Right lobe of liver (tissue), 4 donors: ENCODE measurements around the gene PRB4.

ENCODE experiments used
- POLR2A ChIP-seq: fragments of 450-650 bp; IDR thresholded peaks from one replicate; pipeline ENCODE4 v1.6.1; 2017; ENCODE audit warnings: antibody characterized with exemption, mild to moderate bottlenecking
- TF ChIP-seq, protein P1 (sequence below), 4 donors: fragments of 200-600 bp in 3 of 4; fragments of 450-650 bp in 1 of 4; IDR thresholded peaks; one replicate each; pipeline versions ENCODE4 v1.5.1 to v1.8.0; 2016 to 2022; ENCODE audit warnings: antibody characterized with exemption in 4 of 4, mild to moderate bottlenecking in 2 of 4
- donor health status: DM: no; HTN: no; CAD: no.
- donor health status: DM: no; HTN: no; CAD: no.
- donor health status: DM: no; HTN: yes; CAD: no.

DNA sequence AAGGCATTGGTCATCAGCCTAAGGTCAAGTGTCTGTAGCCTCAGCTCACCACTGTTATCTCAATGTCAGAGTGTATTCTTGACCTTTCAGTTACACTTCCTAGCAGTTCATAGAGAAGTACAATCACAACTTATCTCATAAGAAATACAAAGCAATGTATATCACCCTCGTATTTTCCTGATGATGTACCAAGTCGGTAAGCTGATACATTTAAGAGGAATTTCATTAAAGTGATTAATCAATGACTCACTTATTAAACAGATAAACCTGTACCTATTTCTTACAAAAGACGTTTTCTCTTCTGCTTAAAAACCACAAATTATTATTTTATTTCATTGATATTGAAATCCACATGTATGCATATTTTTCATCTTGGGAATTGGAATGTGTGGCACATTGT lies 36.8 kb downstream of the PRB4 start:
- TF ChIP-seq, protein P1, sequence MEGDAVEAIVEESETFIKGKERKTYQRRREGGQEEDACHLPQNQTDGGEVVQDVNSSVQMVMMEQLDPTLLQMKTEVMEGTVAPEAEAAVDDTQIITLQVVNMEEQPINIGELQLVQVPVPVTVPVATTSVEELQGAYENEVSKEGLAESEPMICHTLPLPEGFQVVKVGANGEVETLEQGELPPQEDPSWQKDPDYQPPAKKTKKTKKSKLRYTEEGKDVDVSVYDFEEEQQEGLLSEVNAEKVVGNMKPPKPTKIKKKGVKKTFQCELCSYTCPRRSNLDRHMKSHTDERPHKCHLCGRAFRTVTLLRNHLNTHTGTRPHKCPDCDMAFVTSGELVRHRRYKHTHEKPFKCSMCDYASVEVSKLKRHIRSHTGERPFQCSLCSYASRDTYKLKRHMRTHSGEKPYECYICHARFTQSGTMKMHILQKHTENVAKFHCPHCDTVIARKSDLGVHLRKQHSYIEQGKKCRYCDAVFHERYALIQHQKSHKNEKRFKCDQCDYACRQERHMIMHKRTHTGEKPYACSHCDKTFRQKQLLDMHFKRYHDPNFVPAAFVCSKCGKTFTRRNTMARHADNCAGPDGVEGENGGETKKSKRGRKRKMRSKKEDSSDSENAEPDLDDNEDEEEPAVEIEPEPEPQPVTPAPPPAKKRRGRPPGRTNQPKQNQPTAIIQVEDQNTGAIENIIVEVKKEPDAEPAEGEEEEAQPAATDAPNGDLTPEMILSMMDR (IDR thresholded peaks at IDR 0.05), result no peak
- no peak for TF ChIP-seq POLR2A
